ENCODE data around the gene CAPZB.

Gene CAPZB

DNA sequence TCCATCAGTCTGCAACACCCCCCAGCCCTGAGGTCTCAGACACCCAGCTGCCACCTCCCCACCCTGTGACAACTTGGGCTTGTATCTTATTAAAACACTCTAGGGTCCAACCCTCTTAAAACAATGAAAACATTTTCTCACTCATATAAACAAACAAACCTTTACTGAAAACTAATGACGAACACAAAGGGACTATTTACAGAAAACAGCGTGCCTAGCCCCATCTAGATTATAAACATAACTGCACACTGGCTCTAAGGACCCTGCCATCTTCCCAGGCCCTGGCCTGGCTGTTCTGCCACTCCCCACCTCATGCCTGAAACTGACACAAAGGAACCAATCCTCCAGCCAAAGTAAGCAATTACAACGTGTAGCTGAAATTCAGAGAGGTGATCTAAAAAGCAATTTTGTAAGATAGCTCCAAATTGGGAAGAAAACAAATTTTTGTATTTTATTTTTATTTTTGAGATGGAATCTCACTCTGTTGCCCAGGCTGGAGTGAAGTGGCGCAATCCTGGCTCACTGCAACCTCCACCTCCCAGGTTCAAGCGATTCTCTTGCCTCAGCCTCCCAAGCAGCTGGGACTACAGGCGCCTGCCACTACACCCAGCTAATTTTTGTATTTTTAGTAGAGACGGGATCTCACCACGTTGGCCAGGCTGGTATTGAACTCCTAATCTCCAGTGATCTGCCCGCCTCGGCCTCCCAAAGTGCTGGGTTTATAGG is 40.9 kb downstream of the CAPZB start:
- TF ChIP-seq, protein P1, sequence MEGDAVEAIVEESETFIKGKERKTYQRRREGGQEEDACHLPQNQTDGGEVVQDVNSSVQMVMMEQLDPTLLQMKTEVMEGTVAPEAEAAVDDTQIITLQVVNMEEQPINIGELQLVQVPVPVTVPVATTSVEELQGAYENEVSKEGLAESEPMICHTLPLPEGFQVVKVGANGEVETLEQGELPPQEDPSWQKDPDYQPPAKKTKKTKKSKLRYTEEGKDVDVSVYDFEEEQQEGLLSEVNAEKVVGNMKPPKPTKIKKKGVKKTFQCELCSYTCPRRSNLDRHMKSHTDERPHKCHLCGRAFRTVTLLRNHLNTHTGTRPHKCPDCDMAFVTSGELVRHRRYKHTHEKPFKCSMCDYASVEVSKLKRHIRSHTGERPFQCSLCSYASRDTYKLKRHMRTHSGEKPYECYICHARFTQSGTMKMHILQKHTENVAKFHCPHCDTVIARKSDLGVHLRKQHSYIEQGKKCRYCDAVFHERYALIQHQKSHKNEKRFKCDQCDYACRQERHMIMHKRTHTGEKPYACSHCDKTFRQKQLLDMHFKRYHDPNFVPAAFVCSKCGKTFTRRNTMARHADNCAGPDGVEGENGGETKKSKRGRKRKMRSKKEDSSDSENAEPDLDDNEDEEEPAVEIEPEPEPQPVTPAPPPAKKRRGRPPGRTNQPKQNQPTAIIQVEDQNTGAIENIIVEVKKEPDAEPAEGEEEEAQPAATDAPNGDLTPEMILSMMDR (IDR thresholded peaks at IDR 0.05; ENCODE audit: control insufficient read depth, extremely low read depth, insufficient read depth), result no peak
- no peak for DNase-seq (ENCODE audit: low read depth)
- no peak overlapping the region for H3K4me3 ChIP-seq (ENCODE audit: low read depth, low read length)

DNA sequence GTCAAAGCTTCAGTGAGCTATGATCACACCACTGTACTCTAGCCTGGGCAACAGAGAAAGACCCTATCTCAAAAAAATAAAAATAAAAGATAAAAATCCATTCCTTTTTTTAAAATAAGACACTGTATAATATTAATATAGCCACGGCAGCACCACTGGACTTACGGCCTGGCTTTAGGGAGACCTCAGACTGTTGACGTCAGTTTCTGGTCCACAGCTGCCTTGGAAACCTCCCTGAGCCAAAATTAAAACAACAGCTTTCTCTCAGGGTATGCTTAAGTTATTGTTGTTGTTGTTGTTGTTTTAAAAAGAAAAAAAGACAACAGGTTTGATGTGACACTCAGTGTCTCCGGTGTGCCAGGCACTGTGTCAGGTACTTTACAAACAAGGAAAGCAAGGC is 42.0 kb downstream of the CAPZB start:
- TF ChIP-seq, protein P1 (IDR thresholded peaks at IDR 0.05; ENCODE audit: control insufficient read depth, extremely low read depth, insufficient read depth), result no peak
- no peak for DNase-seq (ENCODE audit: low read depth)
- H3K4me3 ChIP-seq (ENCODE audit: low read depth, low read length), result no peak overlapping the region

DNA sequence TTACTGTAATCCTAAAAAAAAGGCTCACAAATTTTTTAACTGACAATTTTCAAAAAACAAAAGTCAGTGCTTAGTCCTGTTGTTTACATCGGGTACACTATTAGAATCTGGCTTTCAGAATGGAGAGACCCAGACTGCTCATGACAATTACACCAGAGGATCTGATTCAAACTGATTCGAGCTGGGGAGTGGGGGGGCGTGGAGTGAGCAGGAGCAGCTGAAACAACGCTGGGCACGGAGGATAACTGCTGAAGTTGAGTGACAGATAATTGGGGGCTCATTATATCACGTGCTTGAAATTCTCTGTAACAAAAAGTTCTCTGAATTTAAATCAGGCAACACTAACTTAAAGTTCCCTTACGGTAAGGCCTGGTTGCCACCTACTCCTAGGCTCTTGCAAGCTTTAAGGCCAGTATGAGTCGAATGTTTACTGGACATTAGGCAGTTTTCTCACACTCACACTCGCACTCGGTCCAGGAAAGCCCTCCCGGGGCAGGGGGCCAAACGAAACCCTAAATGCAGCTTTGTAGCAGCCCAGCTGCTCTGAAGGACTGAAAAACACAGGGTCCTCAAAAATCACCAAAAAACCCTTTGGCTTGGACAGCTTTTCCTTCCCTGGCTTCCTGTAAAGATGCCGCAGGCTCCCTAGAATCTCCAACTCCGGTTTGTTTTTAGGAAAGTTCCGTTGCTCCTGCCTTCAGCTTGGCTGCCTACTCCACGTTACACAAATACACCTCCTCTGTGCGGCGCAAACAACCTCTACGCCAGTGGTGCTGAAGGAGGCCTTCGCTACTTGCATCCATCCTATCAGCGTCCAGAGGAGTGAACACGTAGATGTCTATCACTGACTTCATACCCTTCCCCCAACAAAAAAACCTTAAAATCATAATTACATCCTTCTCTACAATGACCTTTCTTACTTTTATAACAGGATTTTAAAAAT is 42.9 kb downstream of the CAPZB start:
- H3K4me3 ChIP-seq (ENCODE audit: low read depth, low read length), result no peak overlapping the region
- no peak for DNase-seq (ENCODE audit: low read depth)
- TF ChIP-seq, protein P1 (IDR thresholded peaks at IDR 0.05; ENCODE audit: control insufficient read depth, extremely low read depth, insufficient read depth), result no peak

DNA sequence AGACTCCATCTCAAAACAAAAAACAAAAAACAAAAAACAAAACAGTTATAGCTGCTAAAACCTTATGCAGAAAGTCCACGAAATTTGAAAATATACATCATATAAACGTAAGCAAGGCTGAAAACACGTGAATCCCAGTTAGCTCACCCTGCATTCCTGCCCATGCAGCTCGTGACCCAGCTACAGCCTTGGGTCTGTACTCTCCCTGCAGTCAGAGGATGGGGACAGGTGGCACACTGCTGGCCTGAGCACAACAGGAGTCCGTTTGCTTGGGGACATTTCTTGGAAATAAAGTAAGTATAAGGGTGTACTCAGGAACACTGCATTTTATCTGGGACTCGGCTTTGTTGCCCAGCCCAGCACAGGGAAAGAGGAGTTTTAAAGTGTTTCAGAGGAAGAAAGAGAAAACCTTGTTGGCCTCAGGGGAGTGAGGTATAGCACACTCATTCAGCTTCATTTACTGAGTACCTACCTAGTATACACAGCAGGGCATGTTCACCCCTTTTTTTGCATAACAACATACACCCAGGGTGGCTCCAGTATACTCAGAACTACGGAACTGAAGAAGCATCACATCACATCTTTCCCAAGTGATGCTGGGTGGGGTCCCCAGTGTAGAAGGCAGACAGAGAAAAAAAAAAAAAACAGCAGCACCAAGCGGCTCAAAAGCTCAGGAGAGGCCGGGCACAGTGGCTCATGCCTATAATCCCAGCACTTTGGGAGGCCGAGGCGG is 44.1 kb downstream of the CAPZB start:
- H3K4me3 ChIP-seq (ENCODE audit: low read depth, low read length), result no peak overlapping the region
- DNase-seq (ENCODE audit: low read depth), result no peak
- TF ChIP-seq, protein P1 (IDR thresholded peaks at IDR 0.05; ENCODE audit: control insufficient read depth, extremely low read depth, insufficient read depth), result no peak

DNA sequence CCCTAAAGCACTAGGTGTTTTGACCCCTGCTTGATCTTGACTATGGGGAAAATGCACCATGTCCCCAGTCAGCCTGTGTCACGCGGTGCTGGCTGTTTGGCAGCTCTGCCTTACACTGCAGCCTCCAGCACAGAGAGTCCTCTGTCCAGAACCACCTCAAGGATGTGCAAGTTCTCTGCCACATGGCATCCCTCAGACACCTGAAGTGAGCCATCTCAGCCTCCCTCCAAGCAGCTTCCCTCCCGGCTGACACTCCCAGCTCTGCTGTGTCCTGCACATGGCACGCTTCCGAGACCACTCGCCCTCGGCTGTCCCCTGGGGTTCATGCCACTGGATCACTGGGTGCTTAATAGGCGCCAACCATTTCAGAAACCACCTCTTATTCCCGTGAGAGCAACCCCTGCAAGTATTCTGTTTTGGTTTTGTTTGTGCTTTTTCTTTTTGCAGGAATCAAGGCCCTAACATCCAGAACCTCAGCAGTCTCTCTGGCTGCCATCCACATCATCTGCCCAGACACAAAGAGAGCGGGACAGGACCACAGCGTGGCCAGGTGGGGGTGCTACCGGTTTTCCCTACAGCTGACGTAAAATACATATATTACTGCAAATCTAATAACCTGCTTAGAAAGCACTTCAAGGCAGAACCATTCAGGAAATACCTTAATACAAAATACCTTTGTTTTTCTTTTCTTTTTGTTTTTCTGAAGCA is 45.7 kb downstream of the CAPZB start:
- no peak for DNase-seq (ENCODE audit: low read depth)
- H3K4me3 ChIP-seq (ENCODE audit: low read depth, low read length), result no peak overlapping the region
- TF ChIP-seq, protein P1 (IDR thresholded peaks at IDR 0.05; ENCODE audit: control insufficient read depth, extremely low read depth, insufficient read depth), result no peak

DNA sequence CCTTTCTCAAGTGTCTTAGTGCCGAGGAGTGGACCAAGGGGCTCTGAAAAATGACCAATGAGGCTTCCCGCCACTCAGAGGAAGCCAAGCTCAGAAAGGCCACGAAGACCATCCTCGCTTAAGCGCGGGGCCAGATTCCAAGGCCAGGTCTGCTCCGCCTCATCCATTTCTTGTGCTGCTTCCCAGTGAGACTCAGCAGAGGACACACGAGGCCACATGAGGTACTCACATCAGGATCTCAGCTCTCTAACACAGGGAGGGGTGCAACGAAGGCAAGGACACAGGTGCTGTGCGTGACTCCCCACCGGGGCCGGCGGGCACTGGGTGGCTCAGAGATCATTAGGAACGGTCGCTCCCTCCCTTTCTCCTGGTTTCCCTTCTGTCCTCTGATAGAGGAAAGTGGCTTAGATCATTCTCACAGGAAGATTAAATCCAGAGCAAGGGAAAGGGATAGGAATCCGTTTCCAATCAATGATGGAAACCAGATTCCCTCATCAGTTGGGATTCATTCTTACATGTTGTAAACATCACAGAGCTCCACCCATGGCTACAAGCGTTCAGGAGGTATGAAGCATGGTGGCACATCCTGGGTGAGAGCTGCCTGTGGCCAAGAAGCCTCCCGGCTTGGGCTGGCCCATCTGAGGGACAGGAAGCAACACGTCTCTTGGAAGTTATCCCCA is 46.7 kb downstream of the CAPZB start:
- TF ChIP-seq, protein P1 (IDR thresholded peaks at IDR 0.05; ENCODE audit: control insufficient read depth, extremely low read depth, insufficient read depth), result no peak
- H3K4me3 ChIP-seq (ENCODE audit: low read depth, low read length), result no peak overlapping the region
- no peak for DNase-seq (ENCODE audit: low read depth)
